ENCODE data around the gene BAG5. TPM values are rescaled to one million over a fixed set of nuclear protein-coding genes. Genes with fewer than 3 reads are reported as not detected.

The BAG5 gene
- total RNA-seq, 2 donors from 2014 or later, result 15.2 to 23.6 TPM

- DNase-seq, result no peak
- ATAC-seq, result no peak
- intact Hi-C loops (cut with DNase I), result no loop called here
Observed at GRCh38 chr14:103539056-103539825, 23.2 kb downstream of the BAG5 start.

DNA sequence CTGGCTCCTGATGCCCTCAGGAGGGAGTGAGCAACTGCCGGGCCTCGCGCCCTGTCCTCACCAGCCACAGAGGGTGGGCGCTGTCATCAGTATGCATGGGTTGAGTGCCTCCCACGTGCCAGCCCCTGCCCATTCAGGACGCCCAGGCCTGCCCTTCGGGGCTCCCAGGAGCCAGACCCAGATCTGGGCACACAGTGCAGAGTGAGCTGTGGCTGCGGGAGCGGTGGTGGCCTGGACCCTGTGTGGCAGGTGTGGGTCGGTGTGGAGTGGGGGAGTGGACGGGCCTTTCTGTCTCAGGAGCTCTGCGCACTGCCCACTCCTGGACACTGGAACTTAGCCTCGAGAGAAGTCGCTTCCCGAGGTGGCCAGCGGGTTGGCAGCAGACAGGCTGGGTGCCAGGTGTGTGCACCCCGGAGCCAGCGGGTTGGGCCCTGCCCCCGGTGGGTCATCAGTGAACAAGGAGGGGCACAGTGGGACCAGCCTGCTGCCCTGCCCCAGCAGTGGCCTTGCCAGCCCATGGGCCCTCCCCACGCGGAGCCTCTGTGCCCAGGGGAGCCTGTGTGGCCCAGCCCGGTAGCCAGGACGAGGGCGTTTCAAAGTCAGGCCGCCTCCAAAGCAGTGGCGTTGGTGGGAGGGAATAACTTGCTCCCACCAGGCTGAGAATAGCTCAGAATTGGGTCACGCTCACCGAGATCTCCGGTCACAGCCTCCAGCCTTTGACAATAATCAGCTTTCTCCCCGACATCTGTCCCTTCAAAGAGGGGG, 24.0 kb downstream of the BAG5 start:
- DNase-seq, result peak; percentile 60
- intact Hi-C loops (cut with DNase I), result no loop called here
- ATAC-seq, result peak; percentile 4 to 48

DNA sequence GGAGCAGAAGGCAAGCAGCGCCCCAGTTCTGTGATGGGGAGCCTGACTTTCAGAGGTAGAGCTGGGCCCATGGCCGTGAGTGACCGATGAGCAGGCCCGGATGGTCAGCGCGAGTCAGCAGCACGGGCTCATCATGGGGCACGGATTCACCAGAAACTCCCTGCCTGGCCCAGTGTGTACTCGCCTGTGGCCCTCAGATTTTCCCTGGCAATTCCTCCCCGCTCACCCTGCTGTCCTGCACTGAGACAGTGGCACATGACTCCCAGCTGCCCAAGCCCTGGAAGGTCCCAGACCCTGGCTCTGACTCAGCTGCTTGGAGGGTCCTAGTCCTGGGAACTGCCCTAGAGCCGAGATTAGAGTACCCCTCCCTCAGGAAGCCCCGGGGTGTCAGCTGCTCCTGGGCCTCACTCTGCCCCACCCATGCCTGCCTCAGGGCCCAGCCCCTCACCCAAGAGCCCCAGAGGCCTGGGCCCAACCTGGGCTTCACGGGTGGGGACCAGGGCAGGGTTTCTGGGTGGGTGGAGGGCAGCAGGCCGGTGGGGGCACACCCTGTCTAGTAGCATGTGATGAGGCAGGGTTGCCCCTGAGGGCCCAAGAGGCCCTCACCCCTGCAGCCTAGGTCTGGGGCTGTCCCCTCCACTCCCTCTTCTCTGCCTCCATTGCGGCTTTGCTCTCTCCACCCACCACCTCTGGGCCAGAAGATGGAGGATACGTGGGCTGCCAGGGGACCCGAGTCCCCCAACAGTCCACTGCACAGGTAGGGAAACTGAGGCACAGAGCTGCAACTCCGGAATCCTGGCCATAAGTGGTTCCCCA, 25.1 kb downstream of the BAG5 start:
- DNase-seq (peak; percentile 20), ATAC-seq (no peak)
- intact Hi-C loops (cut with DNase I), result no loop called here

GRCh38 chr14:103536693-103537092, 25.8 kb downstream of the BAG5 start:
- ATAC-seq (no peak), DNase-seq (peak; percentile 22)
- intact Hi-C loops (cut with DNase I), result no loop called here

- ATAC-seq, result no peak
- DNase-seq, result peak; percentile 19
- intact Hi-C loops (cut with DNase I), result no loop called here
Observed at GRCh38 chr14:103535891-103536565, 26.4 kb downstream of the BAG5 start.

- intact Hi-C loops (cut with DNase I), result no loop called here
- peak; percentile 33 for DNase-seq
- ATAC-seq, result no peak
Observed at GRCh38 chr14:103535081-103535890, 27.2 kb downstream of the BAG5 start.

- ATAC-seq (no peak), DNase-seq (no peak)
- intact Hi-C loops (cut with DNase I), result no loop called here
Observed at GRCh38 chr14:103534576-103535061, 27.8 kb downstream of the BAG5 start.

DNA sequence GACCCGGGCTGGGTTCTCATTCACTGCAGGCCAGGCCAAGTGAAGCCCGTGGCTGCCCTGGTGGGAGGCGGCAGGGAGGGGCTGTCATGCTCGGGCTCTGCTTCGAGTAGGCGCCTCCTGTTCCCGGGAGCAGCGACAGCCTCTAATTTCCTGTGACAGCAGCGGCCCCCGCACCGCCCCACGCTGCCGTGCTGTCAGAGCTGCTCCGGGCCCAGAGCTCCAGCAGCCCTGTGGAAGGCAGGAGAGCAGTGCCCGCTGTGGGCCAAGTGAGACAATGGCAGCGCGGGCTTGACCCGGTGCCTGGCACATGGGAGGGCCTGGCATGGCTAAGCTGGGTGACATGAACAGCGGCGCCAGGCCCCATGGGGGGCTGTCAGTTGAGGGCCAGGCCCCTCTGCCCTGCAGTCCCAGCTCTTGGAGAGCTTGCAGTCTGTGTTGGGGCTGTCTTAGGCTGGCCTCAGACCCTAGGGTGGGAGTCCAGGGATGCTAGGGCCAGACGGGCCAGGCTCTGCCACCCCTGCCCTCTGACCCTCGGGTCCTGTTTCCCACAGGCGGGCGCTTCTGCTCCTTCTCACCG, 28.4 kb downstream of the BAG5 start:
- no peak for DNase-seq
- ATAC-seq, result no peak
- intact Hi-C loops (cut with DNase I), result no loop called here

- intact Hi-C loops (cut with DNase I), result no loop called here
- DNase-seq (no peak), ATAC-seq (no peak)
Observed at GRCh38 chr14:103533137-103533998, 29.1 kb downstream of the BAG5 start.

- DNase-seq (no peak), ATAC-seq (no peak)
- intact Hi-C loops (cut with DNase I), result no loop called here
Observed at GRCh38 chr14:103532216-103533136, 30.0 kb downstream of the BAG5 start.

GRCh38 chr14:103531421-103532215, 30.8 kb downstream of the BAG5 start:
- intact Hi-C loops (cut with DNase I), result no loop called here
- ATAC-seq (no peak), DNase-seq (no peak)

GRCh38 chr14:103530831-103531230, 31.6 kb downstream of the BAG5 start:
- no peak for ATAC-seq
- DNase-seq, result no peak
- intact Hi-C loops (cut with DNase I), result no loop called here

DNA sequence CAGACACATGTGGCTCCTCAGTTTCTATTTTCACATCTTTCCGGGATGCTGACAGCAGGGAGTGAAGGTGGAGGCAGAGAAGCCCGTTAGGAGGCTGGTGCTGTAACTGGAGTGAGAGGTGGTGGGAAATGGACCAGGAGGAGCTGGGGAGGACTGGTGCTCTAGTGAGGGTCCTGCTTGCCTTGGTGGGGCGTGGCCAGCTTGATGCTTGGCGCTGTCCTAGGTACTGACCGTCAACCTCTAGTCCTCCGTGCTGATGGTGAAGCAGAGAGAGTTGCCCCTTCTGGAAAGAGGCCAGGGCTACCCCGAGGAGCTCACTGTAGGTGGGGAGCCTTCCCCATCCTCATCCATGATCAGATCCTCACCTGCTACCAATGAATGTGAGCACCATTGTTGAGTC, 32.1 kb downstream of the BAG5 start:
- DNase-seq, result no peak
- ATAC-seq, result no peak
- intact Hi-C loops (cut with DNase I), result no loop called here

DNA sequence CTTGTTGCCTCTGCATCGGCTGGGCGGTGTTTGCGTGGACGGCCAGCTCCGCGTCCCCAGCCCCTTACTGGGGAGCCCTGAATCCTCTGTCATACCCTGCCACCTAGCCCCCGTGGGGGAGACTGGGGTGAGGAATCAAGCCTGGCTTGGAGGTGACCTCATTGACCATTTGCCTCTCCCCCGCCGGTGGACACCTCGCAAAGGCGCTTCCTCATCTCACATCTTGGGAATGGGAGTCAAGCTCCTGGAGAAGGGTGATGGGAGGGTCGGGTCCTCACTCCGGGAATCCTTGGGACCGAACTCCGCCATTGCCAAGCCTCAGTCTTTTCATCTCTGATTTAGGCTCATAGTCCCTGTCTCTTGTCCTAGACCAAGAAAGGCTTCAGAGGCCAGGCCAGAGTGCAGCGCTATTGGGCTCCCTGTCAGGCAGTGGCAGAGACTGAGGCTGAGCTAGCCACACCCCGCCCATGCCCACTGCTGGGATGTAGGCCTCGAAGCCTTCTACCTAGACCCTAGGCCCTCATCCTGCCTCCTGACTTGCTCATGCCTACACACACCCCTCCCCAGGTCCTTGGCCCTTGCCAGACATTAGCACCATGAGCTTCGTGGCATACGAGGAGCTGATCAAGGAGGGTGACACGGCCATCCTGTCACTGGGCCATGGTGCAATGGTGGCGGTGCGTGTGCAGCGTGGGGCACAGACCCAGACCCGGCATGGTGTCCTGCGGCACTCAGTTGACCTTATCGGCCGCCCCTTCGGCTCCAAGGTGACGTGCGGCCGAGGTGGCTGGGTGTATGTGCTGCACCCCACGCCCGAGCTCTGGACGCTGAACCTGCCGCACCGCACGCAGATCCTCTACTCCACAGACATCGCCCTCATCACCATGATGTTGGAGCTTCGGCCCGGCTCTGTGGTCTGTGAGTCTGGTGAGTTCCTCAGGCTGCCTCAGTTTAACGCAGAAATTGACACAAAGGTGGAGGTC, 32.8 kb downstream of the BAG5 start:
- DNase-seq, result no peak
- ATAC-seq, result no peak
- intact Hi-C loops (cut with DNase I), result no loop called here
